Muscle of arm (tissue), 12 donors: Measurements from ENCODE around the gene JMJD8. TPM values are rescaled to one million over a fixed set of nuclear protein-coding genes. Genes with fewer than 3 reads are reported as not detected.
"Not testable (repeated sequence)": the region's sequence is repeated elsewhere in the genome, so short reads cannot be mapped to it uniquely, and the experiment has no call there.

Source experiments
- DNase-seq: peaks from one replicate; pipeline ENCODE4 v3.0.0-alpha.2; 2013
- polyA plus RNA-seq, 12 donors: library from polyadenylated mRNA; unstranded; fragments of 120-200 nt; gene quantifications; one replicate each; pipeline ENCODE4 v1.2.1, GENCODE V29; 2013; ENCODE audit not compliant: insufficient read length in 12 of 12

Gene JMJD8
- polyA plus RNA-seq, 12 donors, result 20.3 to 59.8 (median 28.4) TPM; not detected in 1

- DNase-seq, result no peak
These were observed 10.2 kb upstream of the JMJD8 start for GRCh38 chr16:694187-694862.

DNA sequence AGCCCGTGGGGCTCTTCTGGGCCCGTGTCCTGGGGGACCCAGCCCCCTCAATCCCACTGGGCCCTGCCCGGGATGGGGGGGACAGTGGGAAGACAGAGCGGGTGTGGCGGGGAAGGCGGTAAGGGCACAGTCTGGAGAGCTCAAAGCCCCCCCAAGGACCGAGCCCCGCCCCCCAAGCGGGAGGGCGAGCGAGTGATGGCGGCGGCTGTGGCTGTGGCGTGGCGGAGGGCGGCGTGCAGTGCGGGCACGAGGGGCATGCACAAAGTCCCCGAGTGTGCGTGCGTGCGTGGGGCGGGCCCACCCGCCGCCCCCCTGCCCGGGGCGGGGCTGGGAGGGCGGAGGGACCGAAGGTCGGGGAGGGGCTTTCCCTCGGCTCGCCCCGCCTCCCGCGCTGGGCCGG, 9.6 kb upstream of the JMJD8 start:
- no peak for DNase-seq

DNA sequence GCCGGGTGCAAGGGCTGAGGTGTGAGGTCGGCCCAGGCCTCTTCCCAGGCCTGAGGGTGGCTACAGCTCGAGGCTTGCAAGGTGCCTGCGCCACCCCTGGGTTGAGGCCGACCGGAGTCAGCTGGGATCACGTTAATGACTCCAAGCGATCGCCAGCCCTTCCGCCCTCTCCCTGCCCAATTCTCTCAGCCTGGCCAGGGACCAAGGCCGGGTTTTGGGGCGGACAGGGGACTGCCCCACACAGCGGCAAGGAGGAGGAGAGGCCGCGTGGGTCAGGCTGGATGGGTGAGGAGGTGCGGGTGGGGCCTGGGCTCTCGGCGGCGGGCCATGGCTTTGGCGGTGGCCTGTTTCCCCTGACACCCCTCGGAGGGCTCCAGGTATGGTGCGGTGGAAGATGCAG, 9.2 kb upstream of the JMJD8 start:
- DNase-seq, result no peak

- DNase-seq, result no peak
These were observed 8.4 kb upstream of the JMJD8 start for GRCh38 chr16:692356-693108.

DNA sequence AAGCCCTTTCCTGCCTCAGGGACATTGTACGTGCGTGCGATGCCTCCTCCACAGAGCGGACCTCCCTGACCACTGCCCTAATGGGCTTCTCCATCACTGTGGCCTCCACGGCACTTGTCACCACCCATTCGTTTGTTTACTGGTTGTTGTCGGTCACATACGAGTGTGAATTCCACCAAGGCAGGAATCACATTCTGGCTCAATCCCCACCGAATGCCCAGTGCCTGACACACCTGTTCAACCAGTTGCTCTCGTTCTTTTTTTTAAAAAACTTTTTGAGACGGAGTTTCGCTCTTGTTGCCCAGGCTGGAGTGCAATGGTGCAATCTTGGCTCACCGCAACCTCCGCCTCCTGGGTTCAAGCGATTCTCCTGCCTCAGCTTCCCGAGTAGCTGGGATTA, 7.1 kb upstream of the JMJD8 start:
- not testable (repeated sequence) for DNase-seq

- no peak for DNase-seq
These were observed 5.2 kb upstream of the JMJD8 start for GRCh38 chr16:689175-689897.

DNA sequence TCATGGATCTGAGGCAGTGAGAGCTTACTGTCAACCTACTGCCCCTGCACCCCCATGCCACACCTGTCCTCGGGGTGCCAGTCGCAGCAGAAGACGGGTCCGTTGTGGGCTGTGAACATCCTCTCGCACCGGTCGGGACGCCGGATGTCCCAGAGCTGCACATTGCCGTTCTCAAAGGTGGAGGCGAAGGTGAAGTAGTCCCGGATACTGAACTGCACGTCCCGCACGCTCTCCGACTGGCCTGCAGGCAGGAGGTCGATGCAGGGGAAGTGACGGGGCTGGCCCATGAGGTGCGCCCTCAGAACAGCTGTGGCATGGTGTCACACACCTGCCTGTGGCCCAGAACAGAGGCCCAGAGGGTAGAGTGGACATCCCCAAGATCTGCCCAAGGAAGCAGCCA, 3.4 kb upstream of the JMJD8 start:
- DNase-seq, result no peak

- no peak for DNase-seq
These were observed 2.5 kb upstream of the JMJD8 start for GRCh38 chr16:686459-687260.

DNA sequence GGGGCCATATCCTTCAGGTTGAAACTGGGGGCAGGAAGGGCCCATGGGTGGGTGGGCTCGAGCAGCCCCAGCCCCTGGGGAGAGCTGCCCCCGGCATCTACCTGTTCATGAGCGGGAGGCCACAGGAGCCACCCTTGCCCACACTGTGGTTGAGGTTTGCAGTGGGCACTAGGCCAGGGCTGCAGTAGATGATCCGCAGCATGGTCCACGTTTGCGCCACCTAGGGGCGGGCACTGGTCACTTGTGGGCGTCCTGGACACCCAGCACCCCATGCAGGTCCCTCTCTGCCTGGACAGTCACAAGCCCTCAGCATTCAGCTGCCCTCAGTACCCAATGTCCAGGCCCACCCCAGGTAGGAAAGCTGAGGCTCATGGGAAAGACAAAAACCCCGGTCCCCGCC, 1.8 kb upstream of the JMJD8 start:
- DNase-seq, result no peak

DNA sequence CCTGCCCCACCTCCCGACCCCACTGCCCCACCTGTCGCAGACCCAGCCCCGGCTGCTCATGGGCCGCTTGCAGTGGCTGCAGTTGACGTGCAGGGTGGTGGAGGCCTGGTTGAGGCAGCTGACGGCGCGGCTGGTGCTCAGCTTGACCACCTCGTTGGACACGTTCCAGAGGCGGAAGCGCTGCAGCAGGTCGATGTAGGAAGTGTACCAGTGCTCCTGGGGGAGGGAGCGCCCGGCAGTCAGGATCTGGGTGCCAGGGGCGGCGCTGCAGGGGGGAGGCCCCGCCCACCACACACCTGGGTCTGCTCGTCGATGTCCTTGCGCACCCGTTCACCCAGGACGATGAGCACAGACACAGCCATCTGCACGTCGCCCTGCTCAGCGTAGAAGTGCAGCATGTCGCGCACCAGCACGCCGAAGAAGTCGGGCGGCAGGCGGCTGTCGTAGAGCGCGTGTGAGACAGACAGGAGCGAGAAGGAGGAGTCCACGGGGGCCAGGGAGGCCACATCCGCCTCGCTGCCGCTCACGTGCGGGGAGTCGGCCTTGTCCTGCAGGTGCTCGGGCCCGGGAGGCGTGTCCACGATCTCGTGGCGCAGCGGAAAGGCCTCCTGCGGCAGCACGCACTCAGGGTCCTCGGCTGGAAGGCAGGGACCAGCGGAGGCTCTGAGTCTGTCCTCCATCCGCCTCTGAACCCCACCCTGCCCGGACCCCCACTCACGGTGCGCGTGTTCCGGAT, 995 bp upstream of the JMJD8 start:
- DNase-seq, result no peak

DNA sequence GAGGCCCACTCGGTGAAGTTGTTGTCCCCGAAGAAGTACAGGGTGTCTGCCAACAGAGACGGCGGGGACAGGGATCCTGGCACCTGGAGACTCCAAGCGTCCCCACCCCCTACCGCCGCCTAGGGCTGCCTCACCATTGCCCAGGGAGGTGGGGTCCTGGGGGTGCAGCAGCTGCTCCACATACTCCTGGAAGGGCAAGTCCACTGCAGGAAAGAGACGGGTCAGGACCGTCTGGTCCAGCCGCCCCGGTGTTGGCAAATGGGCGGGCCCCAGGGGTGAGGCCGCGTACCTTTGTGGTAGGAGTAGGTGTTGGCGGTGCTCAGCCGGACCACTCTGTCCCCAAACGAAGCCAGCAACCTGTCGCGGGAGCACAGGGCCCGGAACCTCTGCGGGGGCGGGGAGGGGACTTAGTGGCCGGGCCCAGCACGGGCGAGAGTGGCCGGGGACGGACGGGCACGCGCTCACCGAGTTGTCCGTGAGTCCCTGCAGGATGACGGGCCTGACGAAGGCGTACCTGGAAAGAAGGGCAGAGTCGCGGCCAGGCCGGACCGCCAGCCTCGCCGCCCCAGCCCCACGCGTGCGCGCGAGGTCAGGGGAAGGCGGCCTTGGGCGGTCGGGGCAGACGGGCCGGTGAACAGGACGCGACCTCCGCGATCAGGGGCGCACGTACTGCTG, 601 bp downstream of the JMJD8 start:
- no peak for DNase-seq

GRCh38 chr16:682493-683395, 1.4 kb downstream of the JMJD8 start:
- DNase-seq, result no peak

DNA sequence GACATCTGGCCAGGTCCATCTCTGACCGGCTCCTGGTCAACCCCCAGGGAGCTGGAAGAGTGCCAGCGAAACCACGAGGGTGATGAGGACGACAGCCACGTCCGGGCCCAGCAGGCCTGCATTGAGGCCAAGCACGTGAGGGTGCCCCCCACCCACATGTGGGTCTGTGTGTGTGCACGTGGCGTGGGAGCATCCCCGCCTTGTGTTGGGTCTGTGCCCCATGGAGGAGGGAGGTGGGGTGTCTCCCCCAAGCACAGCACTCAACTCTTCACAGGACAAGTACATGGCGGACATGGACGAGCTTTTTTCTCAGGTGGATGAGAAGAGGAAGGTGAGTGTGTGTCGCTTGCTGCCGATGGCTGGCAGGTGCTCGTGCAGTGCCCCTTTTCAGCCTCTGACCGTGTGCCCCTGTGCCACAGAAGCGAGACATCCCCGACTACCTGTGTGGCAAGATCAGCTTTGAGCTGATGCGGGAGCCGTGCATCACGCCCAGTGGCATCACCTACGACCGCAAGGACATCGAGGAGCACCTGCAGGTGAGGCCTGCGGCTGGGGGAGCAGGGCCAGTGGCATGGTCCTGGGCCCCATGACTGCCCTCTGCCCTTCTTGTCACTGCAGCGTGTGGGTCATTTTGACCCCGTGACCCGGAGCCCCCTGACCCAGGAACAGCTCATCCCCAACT, 2.2 kb downstream of the JMJD8 start:
- no peak for DNase-seq

GRCh38 chr16:680967-681745, 3.0 kb downstream of the JMJD8 start:
- DNase-seq, result no peak

- no peak for DNase-seq
These were observed 3.5 kb downstream of the JMJD8 start for GRCh38 chr16:680625-680945.

GRCh38 chr16:679814-680624, 4.1 kb downstream of the JMJD8 start, which contains the start of gene STUB1:
STUB1 (plus strand) TSS chr16:680410; CDS start chr16:680526, 116 bp downstream.
- peak; percentile 87 for DNase-seq
